GM23248 (cell line): ENCODE data around the gene TBC1D22A. TPM values are rescaled to one million over a fixed set of nuclear protein-coding genes. Genes with fewer than 3 reads are reported as not detected.

Experiments
- DNase-seq: peaks from one replicate; pipeline ENCODE4 v3.0.0-alpha.2; 2015
- H2AFZ ChIP-seq: fragments of 200-600 bp; sonication (generic); 2 replicates; pipeline ENCODE4 v1.6.1; 2016; ENCODE audit warnings: antibody characterized with exemption
- H3F3A ChIP-seq: fragments of 200-600 bp; sonication (generic); 2 replicates; pipeline ENCODE4 v1.6.1; 2016; ENCODE audit warnings: mild to moderate bottlenecking, antibody characterized with exemption, mixed run types; ENCODE audit not compliant: insufficient read depth
- H3K27ac ChIP-seq: fragments of 200-600 bp; sonication (generic); 2 replicates; pipeline ENCODE4 v1.5.1; 2016; ENCODE audit warnings: mild to moderate bottlenecking
- H3K27me3 ChIP-seq: fragments of 200-600 bp; sonication (generic); replicated peaks from 2 replicates; pipeline ENCODE4 v1.6.1; 2016; ENCODE audit warnings: mild to moderate bottlenecking; ENCODE audit not compliant: insufficient read depth
- H3K36me3 ChIP-seq: fragments of 200-600 bp; sonication (generic); 2 replicates; pipeline ENCODE4 v1.6.1; 2016; ENCODE audit warnings: low read depth, mild to moderate bottlenecking
- H3K4me1 ChIP-seq: fragments of 200-600 bp; sonication (generic); 2 replicates; pipeline ENCODE4 v1.6.1; 2016; ENCODE audit warnings: mild to moderate bottlenecking; ENCODE audit not compliant: insufficient read depth
- H3K4me2 ChIP-seq: fragments of 200-600 bp; sonication (generic); one replicate; pipeline ENCODE4 v1.6.1; 2016; ENCODE audit warnings: mild to moderate bottlenecking; ENCODE audit not compliant: unreplicated experiment
- H3K4me3 ChIP-seq: fragments of 200-600 bp; sonication (generic); 2 replicates; pipeline ENCODE4 v1.5.1; 2016; ENCODE audit warnings: mild to moderate bottlenecking
- H3K79me2 ChIP-seq: fragments of 200-600 bp; sonication (generic); 2 replicates; pipeline ENCODE4 v1.6.1; 2016; ENCODE audit warnings: mild to moderate bottlenecking; ENCODE audit not compliant: insufficient read depth
- H3K9ac ChIP-seq: fragments of 200-600 bp; sonication (generic); 2 replicates; pipeline ENCODE4 v1.6.1; 2016; ENCODE audit warnings: mild to moderate bottlenecking
- H3K9me2 ChIP-seq: fragments of 200-600 bp; sonication (generic); 2 replicates; pipeline ENCODE4 v1.6.1; 2016; ENCODE audit warnings: mixed run types, mild to moderate bottlenecking, moderate library complexity; ENCODE audit not compliant: insufficient read depth
- H3K9me3 ChIP-seq: fragments of 200-600 bp; sonication (generic); one replicate; pipeline ENCODE4 v1.6.1; 2017; ENCODE audit warnings: low read depth
- H4K20me1 ChIP-seq: fragments of 200-600 bp; sonication (generic); 2 replicates; pipeline ENCODE4 v1.6.0; 2016; ENCODE audit not compliant: insufficient read depth
- EZH2 ChIP-seq: fragments of 200-600 bp; sonication (generic); IDR thresholded peaks from 2 replicates; pipeline ENCODE4 v1.6.1; 2018; ENCODE audit warnings: antibody characterized with exemption, mild to moderate bottlenecking; ENCODE audit not compliant: insufficient read depth, poor library complexity, severe bottlenecking
- EZH2phosphoT487 ChIP-seq: fragments of 200-600 bp; sonication (generic); IDR thresholded peaks from 2 replicates; pipeline ENCODE4 v1.6.1; 2018; ENCODE audit warnings: antibody characterized with exemption, moderate library complexity, mild to moderate bottlenecking, low read depth; ENCODE audit not compliant: insufficient read depth
- WGBS, 2 experiments: methylation state at CpG; one replicate each; pipeline ENCODE4 v1.1.6; 2015 to 2017; ENCODE audit warnings: low lambda C conversion rate in 2 of 2, low coverage in 1 of 2; ENCODE audit errors: missing lambda C conversion rate in 2 of 2; 5-methylcytosine and 5-hydroxymethylcytosine counted together
- in situ Hi-C: fragments of 300-500 bp; cut with MboI; formaldehyde crosslinking; loops from 2 replicates; pipeline ENCODE4 v1.15.0; 2020
- polyA plus RNA-seq: library from polyadenylated mRNA; unstranded; fragments of >200 nt; fragmentation: Nextera tagmentation; extraction: Ambion mirVana; gene quantifications from 2 replicates; pipeline ENCODE4 v1.2.1, GENCODE V29; 2016
- total RNA-seq: library from RNA; depleted of rRNA; stranded (reverse); fragments of >200 nt; shearing (Covaris generic); gene quantifications from 2 replicates; pipeline ENCODE4 v1.2.3, GENCODE V29; 2014

TBC1D22A gene
- total and polyA plus RNA-seq, 2 experiments from 2014 or later, result 12.3 to 16.9 TPM

DNA sequence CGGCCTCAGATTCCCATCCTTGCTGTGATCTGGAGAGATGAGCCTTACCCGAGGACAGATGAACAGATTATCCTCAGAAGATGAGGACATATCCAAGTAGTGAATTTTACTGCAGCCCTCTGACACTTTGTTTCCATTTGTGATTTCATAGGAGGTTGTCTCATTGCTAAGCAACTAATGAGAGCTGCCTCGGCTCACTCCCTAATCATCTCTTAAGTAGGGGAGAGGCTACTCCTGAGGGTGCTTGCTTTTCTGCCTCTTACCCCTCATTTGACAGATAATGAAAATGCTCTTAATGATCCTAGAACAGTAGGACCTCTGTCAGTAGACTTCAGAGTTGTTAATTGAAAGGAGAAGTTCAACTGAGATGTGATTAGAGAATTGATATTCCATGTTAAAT lies 150.9 kb downstream of the TBC1D22A start:
- H3K27me3 ChIP-seq, result no peaks in the 10 kb centered on the region
- H3K79me2 ChIP-seq, result no peaks in the 10 kb centered on the region
- 36 to 39% methylated on average over 3 of the region's 3 CpGs for WGBS, 2 experiments
- H3K27ac ChIP-seq, result no peak overlapping the region
- H3F3A ChIP-seq, result no peaks in the 10 kb centered on the region
- no peaks in the 10 kb centered on the region for H3K9me3 ChIP-seq
- no peak for TF ChIP-seq EZH2
- no peak for TF ChIP-seq EZH2phosphoT487
- H3K9ac ChIP-seq, result no peak overlapping the region
- no peaks in the 10 kb centered on the region for H3K36me3 ChIP-seq
- in situ Hi-C loops, result no loop called here
- H4K20me1 ChIP-seq, result no peaks in the 10 kb centered on the region
- no peak overlapping the region for H2AFZ ChIP-seq
- no peaks in the 10 kb centered on the region for H3K4me1 ChIP-seq
- no peaks in the 10 kb centered on the region for H3K9me2 ChIP-seq
- H3K4me3 ChIP-seq, result no peak overlapping the region
- peak; percentile 18 for DNase-seq
- H3K4me2 ChIP-seq, result no peak overlapping the region

DNA sequence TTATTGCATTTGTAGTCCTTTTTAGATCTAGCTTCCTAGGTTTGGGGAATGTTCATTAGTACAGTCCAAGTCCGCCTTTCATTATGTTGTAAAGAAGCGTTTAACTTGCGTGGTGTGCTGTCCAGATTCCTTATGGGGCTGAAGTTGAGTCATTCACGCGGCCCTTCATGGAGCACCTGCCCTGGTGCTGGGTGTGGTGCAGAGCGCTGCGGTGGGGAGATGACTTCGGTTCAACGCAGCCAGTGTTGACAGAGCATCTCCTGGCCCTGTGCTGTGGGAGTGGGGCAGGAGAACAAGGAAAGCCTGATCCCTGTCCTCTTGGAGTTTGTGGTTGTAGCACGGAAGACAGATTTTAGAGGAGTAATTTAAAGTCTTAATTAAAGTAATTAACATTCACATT lies 152.0 kb downstream of the TBC1D22A start:
- Histone ChIP-seq H2AFZ (no peak overlapping the region), H3K4me1 (no peaks in the 10 kb centered on the region), H3F3A (no peaks in the 10 kb centered on the region), H3K9me2 (no peaks in the 10 kb centered on the region), H3K27ac (no peak overlapping the region), H3K27me3 (no peaks in the 10 kb centered on the region), H3K4me2 (no peak overlapping the region), H3K79me2 (no peaks in the 10 kb centered on the region), H3K4me3 (no peak overlapping the region), H4K20me1 (no peaks in the 10 kb centered on the region), H3K36me3 (no peaks in the 10 kb centered on the region; the same call in 1 of the 2 replicates), H3K9me3 (no peaks in the 10 kb centered on the region), H3K9ac (no peak overlapping the region)
- TF ChIP-seq EZH2 (no peak), EZH2phosphoT487 (no peak)
- 86 to 89% methylated on average over 10 of the region's 10 CpGs for WGBS, 2 experiments
- in situ Hi-C loops, result no loop called here
- no peak for DNase-seq

DNA sequence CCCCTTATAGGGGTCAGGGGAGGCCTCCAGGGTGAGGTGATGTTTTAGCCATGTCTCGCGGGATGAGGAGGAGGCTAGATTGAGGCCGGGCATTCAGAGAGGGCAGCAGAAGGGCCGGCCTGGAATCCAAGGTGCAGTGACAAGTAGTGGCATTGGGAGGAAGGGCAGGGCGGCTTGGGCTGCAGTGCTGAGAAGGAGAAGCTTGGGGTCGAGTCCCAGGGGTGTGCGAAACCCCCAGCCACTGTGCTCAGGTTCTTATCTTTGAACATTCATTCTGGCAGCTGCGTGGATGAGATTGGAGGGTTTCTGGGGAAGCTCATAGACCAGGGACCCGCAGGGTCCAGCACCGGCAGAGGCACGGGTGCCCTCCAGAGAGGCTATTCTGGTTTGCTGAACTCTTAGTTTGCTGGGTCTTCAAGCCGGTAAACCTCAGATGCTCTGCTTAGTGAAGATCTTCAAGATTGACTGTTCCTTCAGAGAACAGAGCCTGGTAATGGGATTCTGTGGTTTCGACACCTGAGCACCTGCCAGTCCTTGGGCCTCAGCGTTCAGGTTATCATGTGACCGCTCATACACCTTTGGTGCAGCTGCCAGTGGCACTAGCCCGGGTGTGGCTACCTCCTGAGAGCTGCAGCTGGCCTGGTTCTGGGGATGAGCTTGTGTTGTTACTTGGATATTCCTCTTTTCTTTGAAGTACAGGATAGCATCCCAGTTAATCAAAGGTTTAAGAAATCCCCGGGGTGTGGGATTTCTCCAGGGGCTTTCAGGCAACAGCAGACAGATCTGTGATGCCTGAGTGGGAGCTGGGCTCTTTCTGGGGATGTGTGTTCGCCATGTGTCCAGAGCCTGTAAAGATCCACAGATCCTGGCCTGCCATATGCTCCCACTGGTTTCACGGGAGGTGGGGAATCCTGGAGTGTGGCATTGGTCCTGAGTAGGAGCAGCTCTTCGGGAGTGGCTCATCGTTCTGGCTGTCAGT lies 152.8 kb downstream of the TBC1D22A start:
- no peaks in the 10 kb centered on the region for H3K4me1 ChIP-seq
- H3K4me2 ChIP-seq, result no peak overlapping the region
- H4K20me1 ChIP-seq, result no peaks in the 10 kb centered on the region
- no peaks in the 10 kb centered on the region for H3K27me3 ChIP-seq
- WGBS, 2 experiments, result 92 to 93% methylated on average over 21 of the region's 21 CpGs
- H3K4me3 ChIP-seq, result no peak overlapping the region
- H2AFZ ChIP-seq, result no peak overlapping the region
- DNase-seq, result no peak
- H3K9ac ChIP-seq, result no peak overlapping the region
- no peaks in the 10 kb centered on the region for H3K9me3 ChIP-seq
- TF ChIP-seq EZH2phosphoT487 (no peak), EZH2 (no peak)
- H3K27ac ChIP-seq, result no peak overlapping the region
- no peaks in the 10 kb centered on the region for H3K79me2 ChIP-seq
- no peaks in the 10 kb centered on the region for H3F3A ChIP-seq
- H3K36me3 ChIP-seq, result no peaks in the 10 kb centered on the region; the same call in 1 of the 2 replicates
- in situ Hi-C loops, result no loop called here
- no peaks in the 10 kb centered on the region for H3K9me2 ChIP-seq

DNA sequence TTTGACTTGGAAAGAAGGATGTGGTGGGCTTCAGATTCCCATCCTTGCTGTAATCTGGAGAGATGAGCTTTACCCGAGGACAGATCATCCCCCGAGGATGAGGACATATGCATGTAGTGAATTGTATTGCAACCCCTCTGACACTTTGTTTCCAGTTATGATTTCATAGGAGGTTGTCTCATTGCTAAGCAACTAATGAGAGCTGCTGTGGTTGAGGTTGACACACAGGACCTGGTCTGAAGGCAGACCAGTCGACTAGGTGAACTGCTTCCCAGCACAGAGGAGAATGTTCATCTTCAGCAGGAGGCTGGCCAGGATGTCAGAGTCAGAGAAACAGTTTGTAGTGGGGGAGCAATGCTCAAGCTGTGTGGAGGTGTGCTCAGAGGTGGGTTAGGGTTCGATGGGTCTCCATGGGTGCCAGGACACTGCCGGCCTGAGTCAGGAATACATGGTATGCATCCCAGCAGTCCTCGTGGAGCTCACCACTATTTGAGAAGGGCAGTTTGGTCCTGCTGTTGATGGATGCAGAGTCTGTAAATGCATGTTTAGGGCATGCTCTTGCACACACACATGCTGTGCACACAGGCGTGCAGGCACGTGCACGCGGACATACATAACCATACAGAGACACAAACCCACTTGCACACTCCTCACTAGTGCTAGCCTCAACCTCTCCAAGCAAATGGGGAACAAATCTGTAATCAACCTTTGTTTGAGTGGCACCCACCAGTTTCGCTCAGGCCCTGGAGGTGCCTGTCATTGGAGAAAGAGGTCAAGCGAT lies 153.7 kb downstream of the TBC1D22A start:
- Histone ChIP-seq H3K27ac (no peak overlapping the region), H3K36me3 (no peaks in the 10 kb centered on the region; the same call in 1 of the 2 replicates), H3K9ac (no peak overlapping the region), H3K4me2 (no peak overlapping the region), H3K9me2 (no peaks in the 10 kb centered on the region), H3K9me3 (no peaks in the 10 kb centered on the region), H3K4me1 (no peaks in the 10 kb centered on the region), H3K27me3 (no peaks in the 10 kb centered on the region), H3K4me3 (no peak overlapping the region), H3K79me2 (no peaks in the 10 kb centered on the region), H2AFZ (no peak overlapping the region), H3F3A (no peaks in the 10 kb centered on the region), H4K20me1 (no peaks in the 10 kb centered on the region)
- TF ChIP-seq EZH2phosphoT487, result no peak
- no peak for TF ChIP-seq EZH2
- WGBS, 2 experiments, result 91 to 95% methylated on average over 12 of the region's 12 CpGs
- DNase-seq, result peak; percentile 10
- in situ Hi-C loops, result no loop called here
